ENCODE data around the gene POU3F1.

DNA sequence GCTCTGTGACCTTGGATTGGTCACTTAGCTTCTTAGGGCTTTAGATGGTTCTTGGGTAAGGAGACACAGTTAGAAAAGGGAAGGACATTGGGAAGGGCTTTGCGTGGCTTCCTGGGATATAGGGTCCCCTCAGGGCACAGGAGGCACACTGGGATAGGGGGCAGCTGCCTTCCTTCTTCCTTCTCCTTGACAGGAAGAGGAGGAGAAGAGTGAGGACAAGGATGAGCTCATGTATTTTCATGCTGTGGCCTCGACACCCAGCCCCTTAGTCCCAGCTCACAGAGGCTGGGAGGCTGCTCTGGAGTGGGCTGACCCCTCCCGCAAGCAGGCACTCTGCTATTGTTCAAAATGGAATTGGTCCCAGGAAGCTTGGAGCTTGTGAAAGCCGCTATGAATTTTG is 45.7 kb upstream of the POU3F1 start:
- TF ChIP-seq, protein P1, sequence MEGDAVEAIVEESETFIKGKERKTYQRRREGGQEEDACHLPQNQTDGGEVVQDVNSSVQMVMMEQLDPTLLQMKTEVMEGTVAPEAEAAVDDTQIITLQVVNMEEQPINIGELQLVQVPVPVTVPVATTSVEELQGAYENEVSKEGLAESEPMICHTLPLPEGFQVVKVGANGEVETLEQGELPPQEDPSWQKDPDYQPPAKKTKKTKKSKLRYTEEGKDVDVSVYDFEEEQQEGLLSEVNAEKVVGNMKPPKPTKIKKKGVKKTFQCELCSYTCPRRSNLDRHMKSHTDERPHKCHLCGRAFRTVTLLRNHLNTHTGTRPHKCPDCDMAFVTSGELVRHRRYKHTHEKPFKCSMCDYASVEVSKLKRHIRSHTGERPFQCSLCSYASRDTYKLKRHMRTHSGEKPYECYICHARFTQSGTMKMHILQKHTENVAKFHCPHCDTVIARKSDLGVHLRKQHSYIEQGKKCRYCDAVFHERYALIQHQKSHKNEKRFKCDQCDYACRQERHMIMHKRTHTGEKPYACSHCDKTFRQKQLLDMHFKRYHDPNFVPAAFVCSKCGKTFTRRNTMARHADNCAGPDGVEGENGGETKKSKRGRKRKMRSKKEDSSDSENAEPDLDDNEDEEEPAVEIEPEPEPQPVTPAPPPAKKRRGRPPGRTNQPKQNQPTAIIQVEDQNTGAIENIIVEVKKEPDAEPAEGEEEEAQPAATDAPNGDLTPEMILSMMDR (conservative IDR thresholded peaks at IDR 0.05; ENCODE audit: low read depth, low read length), result no peak
- TF ChIP-seq FOS (IDR thresholded peaks at IDR 0.05; ENCODE audit: low read depth, low read length), result no peak
